Coronary artery (tissue), 2 donors: Measurements from ENCODE around the gene RTL10.

Experiments
- DNase-seq: peaks from one replicate; pipeline ENCODE4 v3.0.0-alpha.2; 2017; ENCODE audit warnings: low spot score
- H3K27ac ChIP-seq, 2 donors: fragments of 200-600 bp; sonication (generic); one replicate each; pipeline ENCODE4 v1.5.1; 2016 to 2019
- H3K4me3 ChIP-seq: fragments of 200-600 bp; sonication (generic); 2 replicates; pipeline ENCODE4 v1.5.1; 2016; ENCODE audit warnings: mild to moderate bottlenecking, moderate library complexity
- TF ChIP-seq, protein P1 (sequence below): fragments of 200-600 bp; sonication (generic); IDR thresholded peaks from one replicate; pipeline ENCODE4 v1.5.1; 2019; ENCODE audit warnings: antibody characterized with exemption

RTL10 gene

DNA sequence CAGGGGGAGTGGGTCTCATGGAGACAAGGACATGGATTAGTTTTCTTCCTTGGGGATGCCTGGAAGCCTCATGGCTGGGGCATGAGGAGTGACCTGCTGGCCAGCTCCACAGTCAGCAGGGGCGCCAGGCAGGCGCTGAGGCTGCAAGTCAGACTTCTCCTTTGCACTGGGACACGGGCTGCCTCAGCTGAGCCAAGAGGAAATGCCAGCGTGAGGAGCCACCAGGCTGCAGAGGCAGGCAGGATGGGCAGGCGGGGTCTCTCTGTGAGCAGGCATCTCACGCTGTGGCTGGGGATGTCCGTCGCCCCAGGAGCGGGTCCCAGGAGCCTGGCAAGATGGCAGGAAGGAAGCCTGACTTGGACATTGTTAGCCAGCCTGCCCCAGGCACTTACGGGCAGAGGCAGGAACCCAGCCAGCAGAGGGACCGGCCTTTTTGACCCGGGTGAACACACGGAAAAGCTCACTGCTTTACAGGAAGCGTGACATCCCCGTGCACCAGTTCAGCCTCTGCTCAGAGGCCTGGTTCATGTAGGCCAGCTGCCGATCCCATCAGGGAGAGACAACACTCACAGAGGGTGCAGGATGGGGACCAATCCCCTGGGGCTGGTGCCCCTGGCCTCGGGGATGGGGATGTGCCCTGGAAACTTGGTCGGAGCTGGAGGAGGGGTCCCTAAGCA lies 10.2 kb downstream of the RTL10 start:
- TF ChIP-seq, protein P1, sequence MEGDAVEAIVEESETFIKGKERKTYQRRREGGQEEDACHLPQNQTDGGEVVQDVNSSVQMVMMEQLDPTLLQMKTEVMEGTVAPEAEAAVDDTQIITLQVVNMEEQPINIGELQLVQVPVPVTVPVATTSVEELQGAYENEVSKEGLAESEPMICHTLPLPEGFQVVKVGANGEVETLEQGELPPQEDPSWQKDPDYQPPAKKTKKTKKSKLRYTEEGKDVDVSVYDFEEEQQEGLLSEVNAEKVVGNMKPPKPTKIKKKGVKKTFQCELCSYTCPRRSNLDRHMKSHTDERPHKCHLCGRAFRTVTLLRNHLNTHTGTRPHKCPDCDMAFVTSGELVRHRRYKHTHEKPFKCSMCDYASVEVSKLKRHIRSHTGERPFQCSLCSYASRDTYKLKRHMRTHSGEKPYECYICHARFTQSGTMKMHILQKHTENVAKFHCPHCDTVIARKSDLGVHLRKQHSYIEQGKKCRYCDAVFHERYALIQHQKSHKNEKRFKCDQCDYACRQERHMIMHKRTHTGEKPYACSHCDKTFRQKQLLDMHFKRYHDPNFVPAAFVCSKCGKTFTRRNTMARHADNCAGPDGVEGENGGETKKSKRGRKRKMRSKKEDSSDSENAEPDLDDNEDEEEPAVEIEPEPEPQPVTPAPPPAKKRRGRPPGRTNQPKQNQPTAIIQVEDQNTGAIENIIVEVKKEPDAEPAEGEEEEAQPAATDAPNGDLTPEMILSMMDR, result no peak
- no peak for DNase-seq
- peak overlapping the region; percentile 32 to 81 for H3K27ac ChIP-seq
- peak overlapping the region; percentile 19 for H3K4me3 ChIP-seq

DNA sequence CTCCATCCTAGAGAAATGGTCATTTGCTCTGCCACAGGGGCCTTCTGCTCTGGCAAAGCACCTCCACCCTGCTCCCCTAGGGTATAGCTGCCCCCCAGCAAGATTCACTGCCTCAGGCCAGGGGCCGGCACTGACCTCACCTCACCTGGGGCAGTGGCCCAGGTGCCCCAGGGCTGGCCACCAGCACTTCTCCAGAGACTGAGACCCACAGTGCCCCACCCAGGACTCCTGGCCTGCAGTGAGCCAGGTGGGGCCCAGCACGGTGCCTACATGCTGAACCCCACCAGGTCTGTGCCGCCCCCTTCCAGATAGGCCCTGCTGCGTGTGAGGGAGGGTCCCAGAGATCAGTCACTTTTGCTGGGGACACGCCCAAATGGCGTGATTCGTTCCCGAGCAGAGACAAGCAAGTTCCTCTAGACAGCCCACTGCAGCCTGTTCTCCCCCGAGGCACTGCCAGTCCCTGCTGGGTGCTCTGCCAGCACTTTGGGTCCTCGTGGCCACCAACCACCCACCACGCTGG lies 10.8 kb downstream of the RTL10 start:
- peak; percentile 74 for DNase-seq
- TF ChIP-seq, protein P1, result no peak
- Histone ChIP-seq H3K4me3 (peak overlapping the region; percentile 19), H3K27ac (peak overlapping the region; percentile 32 to 81)

DNA sequence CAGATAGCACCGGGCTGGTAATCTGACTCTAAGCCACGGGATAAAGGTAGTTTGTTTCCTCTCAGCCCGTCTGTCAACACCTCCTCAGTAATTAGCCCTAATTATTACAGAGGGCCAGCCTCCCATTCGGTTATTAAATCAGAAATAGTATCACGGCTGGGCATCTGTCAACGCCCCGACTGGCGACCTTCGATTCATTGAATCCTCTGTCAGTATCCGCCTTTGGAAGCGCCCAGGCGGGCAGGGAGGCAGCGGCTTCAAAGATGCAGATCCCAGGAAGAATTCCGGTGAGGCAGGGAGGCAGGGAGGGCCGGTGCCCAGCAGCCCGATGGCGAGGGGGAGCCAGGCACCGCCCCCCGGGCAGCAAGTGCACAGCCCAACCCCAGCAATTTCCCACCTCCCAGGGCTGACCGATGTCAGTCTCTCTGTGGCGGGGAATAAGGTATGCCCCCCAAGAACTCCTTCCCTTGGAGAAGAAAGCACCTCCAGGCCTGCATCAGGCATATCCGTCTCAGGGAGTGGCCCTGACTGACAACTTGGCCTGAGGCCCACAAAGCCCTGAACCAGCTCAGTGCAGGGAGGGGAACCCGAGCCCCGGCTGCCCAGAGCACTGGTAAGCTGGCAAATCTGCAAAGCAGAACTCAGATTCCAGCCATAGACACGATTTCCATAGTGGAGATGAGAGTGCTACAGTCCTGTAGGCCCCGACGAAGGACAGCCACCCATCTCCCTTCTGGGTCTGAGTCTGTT lies 11.4 kb downstream of the RTL10 start:
- DNase-seq, result no peak
- Histone ChIP-seq H3K4me3 (no peak overlapping the region), H3K27ac (peak overlapping the region in 1 of 2 donors; percentile 81)
- TF ChIP-seq, protein P1, result no peak

DNA sequence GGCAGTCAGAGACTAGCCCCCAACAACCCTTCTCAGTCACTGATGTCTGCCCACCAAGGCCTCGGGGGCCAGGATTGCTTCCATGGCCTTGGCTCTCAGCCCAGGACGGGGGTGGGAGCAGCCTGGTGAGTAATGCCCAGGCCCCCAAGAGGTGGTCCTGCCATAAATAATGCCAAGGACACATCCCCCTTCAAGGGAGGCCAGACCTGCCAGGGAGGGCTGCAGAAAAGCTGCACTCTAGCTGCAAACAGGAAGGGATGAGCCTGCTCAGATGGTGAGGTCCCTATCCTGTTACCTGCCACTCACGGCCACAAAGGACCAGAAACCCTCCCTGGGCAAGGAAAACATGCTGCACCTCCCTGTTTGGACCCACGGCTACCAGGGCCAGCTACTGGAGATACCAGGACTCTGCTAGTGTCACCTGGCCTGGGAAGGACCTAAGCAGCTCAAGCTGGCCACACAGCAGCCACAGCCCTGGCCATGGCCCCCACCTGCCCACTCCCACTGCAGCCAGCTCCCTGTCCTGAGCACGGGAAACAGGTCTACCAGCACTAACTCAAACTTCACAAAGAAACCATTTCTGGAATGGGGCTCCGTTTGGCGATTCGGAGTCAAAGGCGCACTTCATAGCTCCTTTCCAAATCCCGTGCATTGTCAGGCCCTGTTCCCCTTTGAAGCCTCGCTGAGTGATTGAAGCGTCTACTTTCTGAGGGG lies 12.1 kb downstream of the RTL10 start:
- no peak overlapping the region for H3K4me3 ChIP-seq
- H3K27ac ChIP-seq, result no peak overlapping the region
- TF ChIP-seq, protein P1, result no peak
- DNase-seq, result no peak

DNA sequence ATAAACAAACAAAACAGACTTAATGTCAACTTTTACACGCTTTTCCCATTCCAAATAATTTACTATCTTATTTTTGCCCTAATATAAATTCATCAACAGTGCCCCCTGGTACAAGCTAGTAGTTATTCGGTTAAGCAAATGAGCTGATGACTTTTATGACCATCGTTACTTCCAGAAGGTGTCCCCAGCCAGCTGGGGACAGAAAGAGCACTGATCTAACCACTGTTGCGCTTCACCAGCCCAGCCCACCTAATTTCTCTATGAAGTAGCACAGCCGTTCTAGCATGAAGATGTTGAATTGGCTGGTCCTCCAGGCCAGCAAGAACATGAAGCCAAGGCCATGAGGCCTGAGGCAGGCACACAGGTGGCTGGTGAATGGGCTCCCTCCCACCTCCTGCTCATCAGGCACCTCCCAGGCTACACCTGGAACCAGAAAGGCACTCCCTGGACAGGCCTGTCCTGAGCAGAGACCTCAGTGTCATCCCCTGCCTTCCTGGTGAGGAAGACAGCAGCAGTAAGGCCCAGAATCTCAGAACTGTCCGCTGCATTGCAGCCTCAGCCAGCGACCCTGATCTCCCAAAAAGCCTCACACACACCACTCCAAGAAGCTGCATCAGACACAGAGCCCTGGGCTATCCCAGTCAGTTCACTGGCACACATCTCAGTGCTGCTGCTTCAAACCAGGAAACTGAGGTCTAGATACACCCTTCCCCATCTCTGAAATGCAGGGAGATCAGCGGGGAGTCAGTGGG lies 12.9 kb downstream of the RTL10 start:
- Histone ChIP-seq H3K27ac (no peak overlapping the region), H3K4me3 (no peak overlapping the region)
- TF ChIP-seq, protein P1, result no peak
- DNase-seq, result no peak

DNA sequence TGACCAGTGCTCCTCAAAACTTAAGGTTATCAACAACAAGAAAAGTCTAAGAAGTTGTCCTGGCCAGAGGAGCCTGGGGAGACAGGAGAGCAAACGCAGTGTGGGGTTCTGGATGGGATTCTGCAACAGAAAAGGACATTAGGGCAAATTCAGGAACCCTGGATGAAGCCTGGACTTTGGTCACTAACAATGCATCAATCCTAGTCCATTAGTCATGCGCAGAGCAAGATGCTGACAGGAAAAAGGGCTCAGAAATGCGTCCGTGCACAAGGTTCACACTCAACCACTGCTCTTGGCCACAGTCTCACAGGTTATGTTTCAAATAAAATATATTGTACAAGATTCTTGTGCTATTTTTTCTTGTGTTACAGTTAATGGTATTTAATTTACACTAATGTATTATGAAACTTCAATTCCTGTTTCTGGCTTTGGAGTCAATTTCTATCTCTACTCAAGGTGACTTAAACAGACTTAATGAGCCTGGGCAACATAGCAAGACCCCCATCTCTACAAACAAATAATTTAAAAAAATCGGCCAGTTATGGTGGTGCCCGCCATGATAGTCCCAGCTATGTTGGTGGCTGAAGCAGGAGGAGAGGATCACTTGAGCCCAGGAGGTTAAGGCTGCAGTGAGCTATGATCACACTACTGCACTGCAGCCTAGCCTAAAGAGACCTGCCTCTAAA lies 13.6 kb downstream of the RTL10 start:
- Histone ChIP-seq H3K4me3 (no peak overlapping the region), H3K27ac (no peak overlapping the region)
- no peak for DNase-seq
- TF ChIP-seq, protein P1, result no peak
